Measurements from ENCODE around the gene DNASE2B. TPM values are rescaled to one million over a fixed set of nuclear protein-coding genes. Genes with fewer than 3 reads are reported as not detected.

DNASE2B gene, protein sequence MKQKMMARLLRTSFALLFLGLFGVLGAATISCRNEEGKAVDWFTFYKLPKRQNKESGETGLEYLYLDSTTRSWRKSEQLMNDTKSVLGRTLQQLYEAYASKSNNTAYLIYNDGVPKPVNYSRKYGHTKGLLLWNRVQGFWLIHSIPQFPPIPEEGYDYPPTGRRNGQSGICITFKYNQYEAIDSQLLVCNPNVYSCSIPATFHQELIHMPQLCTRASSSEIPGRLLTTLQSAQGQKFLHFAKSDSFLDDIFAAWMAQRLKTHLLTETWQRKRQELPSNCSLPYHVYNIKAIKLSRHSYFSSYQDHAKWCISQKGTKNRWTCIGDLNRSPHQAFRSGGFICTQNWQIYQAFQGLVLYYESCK
- total RNA-seq (2021) (not detected in 2 replicates), Bru-seq, nascent RNA (not detected), BruChase-seq, experiment 1, labeled RNA remaining after a 2-hour chase (percentile 7 among the genes with signal in this experiment), BruChase-seq, experiment 2, labeled RNA remaining after a 6-hour chase (not detected)
- long read RNA-seq: 0 reads

DNA sequence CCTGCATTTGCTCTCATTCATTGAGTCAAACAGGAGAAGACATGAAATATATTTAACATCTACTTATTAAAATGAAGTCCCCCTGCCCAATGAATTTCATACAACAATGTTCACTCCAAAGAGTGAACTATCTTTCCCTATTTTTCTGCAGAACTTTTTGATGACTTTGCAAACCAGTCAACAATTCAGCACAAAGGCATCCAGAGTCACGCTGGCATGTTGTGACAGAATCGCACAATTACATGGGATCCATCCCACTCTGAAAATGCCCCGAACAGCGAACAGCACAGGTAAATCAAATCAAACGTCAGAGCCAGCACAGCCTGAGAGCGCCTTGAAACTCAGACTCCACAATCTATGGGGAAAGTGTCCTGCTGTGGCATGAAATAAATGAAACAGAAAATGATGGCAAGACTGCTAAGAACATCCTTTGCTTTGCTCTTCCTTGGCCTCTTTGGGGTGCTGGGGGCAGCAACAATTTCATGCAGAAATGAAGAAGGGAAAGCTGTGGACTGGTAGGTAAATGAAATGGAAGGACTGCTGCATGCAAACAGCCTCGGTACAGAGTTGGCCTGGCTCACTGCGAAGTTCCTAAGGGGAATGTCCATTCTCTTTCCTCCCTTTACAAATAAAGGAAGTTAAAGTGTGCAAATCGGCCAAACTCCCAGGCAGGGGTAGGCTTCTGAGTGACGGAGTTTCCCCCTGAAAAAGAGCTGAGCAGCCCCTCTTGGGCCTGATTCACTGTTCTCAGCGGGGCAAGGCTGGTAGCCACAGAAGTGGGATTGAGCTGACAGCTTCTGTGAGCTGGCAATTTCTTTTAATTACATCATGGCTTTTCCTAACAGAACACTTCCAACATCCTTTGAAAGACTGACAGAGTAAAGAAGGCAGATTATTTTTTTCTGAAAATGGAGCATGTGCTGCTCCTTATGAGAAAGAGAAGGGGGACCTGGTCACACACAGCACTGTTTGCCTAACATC is at the start of gene DNASE2B:
Gene DNASE2B, plus strand, starts transcription at position 310 of the 981 bp plus-strand sequence. Its CDS starts 81 bp downstream, at position 391.
- H3K79me2 ChIP-seq (ENCODE audit: low read depth): no peaks in the 10 kb centered on the region
- H3K9me2 ChIP-seq (ENCODE audit: insufficient read depth): no peaks in the 10 kb centered on the region
- no peaks in the 10 kb centered on the region for H3K27me3 ChIP-seq (ENCODE audit: insufficient read depth, low read depth)
- CTCF ChIA-PET: interaction anchor here (0.6 kb wide), 1 partner anchor 158 kb away, joined by 5 read pairs; no protein-coding TSS in a partner anchor
- no peaks in the 10 kb centered on the region for H4K20me1 ChIP-seq (ENCODE audit: insufficient read depth)
- no peaks in the 10 kb centered on the region for H3F3A ChIP-seq (ENCODE audit: insufficient read depth, low read depth)
- no peaks in the 10 kb centered on the region for H3K4me1 ChIP-seq (replicated peaks; ENCODE audit: insufficient read depth)
- no TSS peak for BruUV-seq (replicated peaks)
- TF ChIP-seq EZH2 (IDR thresholded peaks at IDR 0.05; ENCODE audit: low read depth): no peak
- TF ChIP-seq CTCF (conservative IDR thresholded peaks at IDR 0.05): no peak
- no peak within 1 kb of the TSS for H3K4me3 ChIP-seq
- no peaks in the 10 kb centered on the region for H3K36me3 ChIP-seq (ENCODE audit: low read depth)
- H3K4me2 ChIP-seq: no peak within 1 kb of the TSS
- no peak for DNase-seq
- no peak within 1 kb of the TSS for H3K27ac ChIP-seq
- POLR2A ChIA-PET (ENCODE audit: unreplicated experiment): no interaction called here
- H3K9me3 ChIP-seq (ENCODE audit: insufficient read depth, low read depth): no peaks in the 10 kb centered on the region; the same call in 1 of the 2 replicates
- intact Hi-C loops (cut with micrococcal nuclease; ENCODE audit: unreplicated experiment): no loop called here
- 0 out of 2 replicates have a peak within 1 kb of the TSS, but pooled peaks have one; percentile 3 for H2AFZ ChIP-seq

DNA sequence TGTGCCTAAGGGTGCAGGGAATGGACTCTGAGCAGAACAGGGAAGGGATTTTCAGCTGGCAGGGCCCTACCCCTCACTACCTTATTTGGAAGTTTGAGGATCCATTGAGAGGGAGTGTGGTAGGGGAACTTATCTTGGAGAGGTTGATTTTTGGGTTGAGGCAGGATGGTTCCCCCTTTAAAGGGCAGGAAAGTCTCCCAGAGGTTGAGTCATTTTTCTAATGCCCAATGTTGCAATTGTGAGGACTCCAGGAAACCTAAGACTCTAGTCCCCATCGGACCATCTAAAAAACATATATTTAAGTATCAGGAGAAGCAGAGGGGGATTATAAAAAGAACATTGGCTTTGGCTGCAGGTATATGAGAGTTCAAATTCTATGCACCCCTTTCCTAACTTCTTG is 49.5 kb upstream of the DNASE2B start:
- Histone ChIP-seq H4K20me1 (ENCODE audit: insufficient read depth) (no peaks in the 10 kb centered on the region), H3F3A (ENCODE audit: insufficient read depth, low read depth) (no peaks in the 10 kb centered on the region), H3K27ac (no peak overlapping the region), H3K27me3 (ENCODE audit: insufficient read depth, low read depth) (no peaks in the 10 kb centered on the region), H3K9me3 (ENCODE audit: insufficient read depth, low read depth) (no peaks in the 10 kb centered on the region; the same call in 1 of the 2 replicates), H3K4me2 (no peak overlapping the region), H3K4me1 (replicated peaks; ENCODE audit: insufficient read depth) (no peaks in the 10 kb centered on the region), H3K79me2 (ENCODE audit: low read depth) (no peaks in the 10 kb centered on the region), H2AFZ (no peak overlapping the region), H3K9me2 (ENCODE audit: insufficient read depth) (no peaks in the 10 kb centered on the region), H3K36me3 (ENCODE audit: low read depth) (no peaks in the 10 kb centered on the region), H3K4me3 (no peak overlapping the region)
- POLR2A ChIA-PET (ENCODE audit: unreplicated experiment): no interaction called here
- intact Hi-C loops (cut with micrococcal nuclease; ENCODE audit: unreplicated experiment): no loop called here
- no TSS peak for BruUV-seq (replicated peaks)
- TF ChIP-seq CTCF (conservative IDR thresholded peaks at IDR 0.05) (no peak), EZH2 (IDR thresholded peaks at IDR 0.05; ENCODE audit: low read depth) (no peak)
- CTCF ChIA-PET: no interaction called here
- DNase-seq: no peak

DNA sequence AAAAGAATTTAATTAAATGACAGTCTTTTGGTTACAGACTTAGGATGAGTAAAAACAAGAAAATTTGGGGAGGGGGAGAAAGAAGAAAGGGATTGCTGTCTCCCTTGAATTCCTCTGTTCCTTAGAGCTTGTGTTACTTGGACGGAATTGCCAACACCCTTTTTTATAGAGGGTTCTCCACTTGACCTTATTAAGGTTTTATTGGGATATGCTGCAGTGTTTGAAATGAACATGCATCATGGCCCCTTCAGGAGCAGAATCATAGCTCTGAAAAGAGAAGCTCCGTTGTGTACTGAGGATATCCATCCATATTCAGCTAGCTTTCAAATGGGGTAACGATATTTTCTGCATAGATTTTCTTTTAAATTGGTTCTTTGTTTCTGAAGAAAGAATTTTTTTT is 48.2 kb upstream of the DNASE2B start:
- no peak for DNase-seq
- Histone ChIP-seq H3K4me1 (replicated peaks; ENCODE audit: insufficient read depth) (no peaks in the 10 kb centered on the region), H3K4me2 (no peak overlapping the region), H3K36me3 (ENCODE audit: low read depth) (no peaks in the 10 kb centered on the region), H3K9me2 (ENCODE audit: insufficient read depth) (no peaks in the 10 kb centered on the region), H3K27me3 (ENCODE audit: insufficient read depth, low read depth) (no peaks in the 10 kb centered on the region), H4K20me1 (ENCODE audit: insufficient read depth) (no peaks in the 10 kb centered on the region), H2AFZ (no peak overlapping the region), H3K4me3 (no peak overlapping the region), H3K79me2 (ENCODE audit: low read depth) (no peaks in the 10 kb centered on the region), H3F3A (ENCODE audit: insufficient read depth, low read depth) (no peaks in the 10 kb centered on the region), H3K9me3 (ENCODE audit: insufficient read depth, low read depth) (no peaks in the 10 kb centered on the region; the same call in 1 of the 2 replicates), H3K27ac (no peak overlapping the region)
- BruUV-seq (replicated peaks): no TSS peak
- intact Hi-C loops (cut with micrococcal nuclease; ENCODE audit: unreplicated experiment): no loop called here
- CTCF ChIA-PET: no interaction called here
- TF ChIP-seq EZH2 (IDR thresholded peaks at IDR 0.05; ENCODE audit: low read depth): no peak
- TF ChIP-seq CTCF (conservative IDR thresholded peaks at IDR 0.05): no peak
- POLR2A ChIA-PET (ENCODE audit: unreplicated experiment): no interaction called here

All from PC-9 (cell line).